Activated CD4-positive, alpha-beta T cell treated with anti-CD3 and anti-CD28 coated beads, Interleukin-2, Interleukin-6, amounts not matched to agents 100 ng/mL and 50 ng/mL, durations not matched to agents 16 hours and 8 hours (primary cell): ENCODE data around the gene NHLRC4.

Source experiments
- DNase-seq: peaks from one replicate; pipeline ENCODE4 v3.0.0-alpha.2; 2020

Gene NHLRC4, protein sequence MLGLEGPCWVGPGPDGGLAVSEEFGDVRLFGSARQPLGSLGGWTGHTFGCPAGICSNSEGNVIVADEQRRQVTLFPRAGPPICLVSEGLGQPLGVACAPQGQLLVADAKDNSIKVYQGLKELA

DNA sequence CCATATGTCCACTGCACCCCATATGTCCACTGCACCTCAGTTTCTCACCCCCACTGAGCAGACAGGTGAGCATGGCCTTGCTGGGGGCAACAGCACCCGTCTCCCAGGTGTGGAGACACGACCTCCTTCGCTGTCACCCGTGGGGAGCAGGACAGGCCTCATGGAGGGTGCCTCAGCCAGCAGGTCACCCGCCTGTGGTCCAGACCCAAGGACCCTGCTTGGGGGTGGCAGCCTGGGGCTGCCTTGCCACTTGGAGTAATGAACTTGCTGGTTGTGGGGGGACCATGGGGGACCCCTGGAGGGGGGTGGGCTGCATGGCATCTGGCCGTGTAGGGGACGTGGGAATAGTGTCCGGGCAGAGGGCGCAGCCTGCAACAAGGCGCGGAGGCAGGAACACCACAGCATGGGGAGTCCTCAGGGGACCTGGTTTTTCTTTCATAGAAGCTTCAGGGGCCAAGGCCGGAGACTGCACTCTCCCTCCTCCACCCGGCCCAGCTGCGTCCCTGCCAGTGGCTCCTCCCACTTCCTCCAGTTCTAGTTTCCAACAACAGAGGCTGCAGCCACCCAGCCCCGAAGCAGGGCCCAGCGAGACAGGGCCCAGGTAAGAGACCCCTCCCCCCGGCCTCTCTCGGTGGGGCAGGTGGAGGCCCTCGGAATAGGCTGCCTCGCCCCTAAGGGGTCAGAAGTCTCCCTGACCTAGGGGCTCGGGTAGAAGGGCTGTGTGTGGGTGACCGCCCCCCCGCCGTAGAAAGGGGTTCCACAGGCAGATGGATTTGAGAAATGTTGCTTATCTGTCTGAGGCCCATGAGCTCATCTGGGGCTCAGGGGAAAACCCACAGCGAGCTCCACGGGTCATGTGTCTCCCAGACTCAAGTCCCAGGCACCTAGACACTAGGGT lies at the start of gene NHLRC4:
NHLRC4 (plus strand) TSS at position 531 of the 898 bp plus-strand sequence. CDS start 1,043 bp downstream, outside the sequence.
- DNase-seq: peak; percentile 63

DNA sequence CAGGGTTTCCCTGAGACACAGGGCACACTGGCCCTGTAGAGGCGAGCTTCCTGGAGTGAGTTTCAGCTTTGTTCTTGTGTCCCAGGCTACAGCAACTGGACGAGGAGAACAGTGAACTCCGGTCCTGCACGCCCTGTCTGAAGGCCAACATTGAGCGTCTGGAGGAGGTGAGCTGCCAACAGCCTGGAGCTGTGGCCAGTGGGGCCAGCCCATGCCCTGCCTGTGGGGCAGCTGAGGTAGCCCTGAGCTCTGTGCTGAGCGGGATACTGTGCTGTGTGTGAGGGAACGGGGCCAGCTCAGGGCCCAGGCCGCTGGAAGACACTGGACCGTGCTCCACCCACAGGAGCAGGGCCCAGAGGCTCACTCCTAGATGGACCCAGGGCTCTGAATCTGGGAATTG lies 47.9 kb upstream of the NHLRC4 start:
- DNase-seq: no peak

DNA sequence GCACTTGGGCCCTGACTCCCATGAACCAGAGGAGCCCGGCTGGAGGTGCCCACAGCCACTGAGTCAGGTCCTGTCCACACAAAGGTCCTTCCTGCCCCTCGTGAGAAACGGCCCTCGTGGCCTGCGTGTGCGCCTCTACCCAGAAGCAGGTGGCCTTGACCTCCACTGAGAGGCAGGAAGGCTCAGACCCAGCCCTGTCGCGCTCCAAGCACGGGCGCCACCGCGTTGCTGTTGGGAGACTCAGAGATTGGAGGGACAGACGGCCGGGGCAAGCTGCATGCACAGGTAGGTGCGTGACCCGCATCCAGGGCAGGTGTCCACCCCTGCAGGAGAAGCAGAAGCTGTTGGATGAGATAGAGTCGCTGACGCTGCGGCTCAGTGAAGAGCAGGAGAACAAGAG lies 47.4 kb upstream of the NHLRC4 start:
- DNase-seq: no peak

DNA sequence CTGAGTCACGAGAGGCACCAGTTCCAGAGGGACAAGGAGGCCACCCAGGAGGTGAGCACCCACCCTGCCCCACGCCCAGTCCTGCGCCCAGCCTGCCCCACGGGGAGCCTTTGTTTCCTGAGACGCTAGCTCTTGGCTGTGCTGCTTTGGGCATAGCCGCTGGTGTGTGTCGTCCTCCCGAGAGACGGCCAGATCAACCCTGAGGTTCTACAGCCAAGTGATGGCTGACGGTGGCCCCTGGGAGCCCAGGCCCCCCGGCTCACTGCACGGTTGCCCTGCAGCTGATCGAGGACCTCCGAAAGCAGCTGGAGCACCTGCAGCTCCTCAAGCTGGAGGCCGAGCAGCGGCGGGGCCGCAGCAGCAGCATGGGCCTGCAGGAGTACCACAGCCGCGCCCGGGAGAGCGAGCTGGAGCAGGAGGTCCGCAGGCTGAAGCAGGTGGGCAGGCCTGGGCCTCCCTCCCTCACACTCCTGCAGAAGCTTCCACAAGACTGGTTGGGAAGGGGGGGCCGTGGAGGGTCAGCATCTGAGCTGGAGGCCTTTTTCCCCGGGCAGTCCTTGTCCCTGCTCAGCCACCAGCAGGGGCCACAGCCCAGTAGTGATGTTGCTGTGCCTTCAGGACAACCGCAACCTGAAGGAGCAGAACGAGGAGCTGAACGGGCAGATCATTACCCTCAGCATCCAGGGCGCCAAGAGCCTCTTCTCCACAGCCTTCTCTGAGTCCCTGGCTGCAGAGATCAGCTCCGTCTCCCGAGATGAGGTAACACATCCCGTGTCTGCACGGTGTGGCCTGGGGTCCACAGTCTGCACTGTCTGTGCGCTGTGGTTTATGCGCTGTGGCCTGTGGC lies 46.7 kb upstream of the NHLRC4 start:
- DNase-seq: no peak

DNA sequence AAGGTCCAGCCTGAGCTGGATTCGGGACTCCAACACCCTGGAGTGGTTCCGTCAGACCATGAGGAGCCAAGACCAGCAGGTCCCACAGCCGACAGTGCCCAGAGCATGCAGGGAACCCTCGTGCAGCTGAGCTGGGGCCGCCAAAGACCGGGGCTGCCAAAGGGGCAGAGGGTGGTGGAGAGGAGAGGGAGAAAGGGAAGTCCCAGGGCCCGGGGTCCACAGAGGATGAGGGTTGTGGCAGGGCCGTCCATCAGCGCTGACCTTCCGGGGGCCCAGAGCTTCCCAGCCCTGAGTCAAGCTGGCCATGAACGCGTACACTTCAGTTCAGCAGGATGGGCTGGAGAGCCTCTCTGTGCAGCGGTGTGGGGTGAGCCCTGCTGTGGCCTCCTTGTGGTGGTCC lies 46.0 kb upstream of the NHLRC4 start:
- no peak for DNase-seq

DNA sequence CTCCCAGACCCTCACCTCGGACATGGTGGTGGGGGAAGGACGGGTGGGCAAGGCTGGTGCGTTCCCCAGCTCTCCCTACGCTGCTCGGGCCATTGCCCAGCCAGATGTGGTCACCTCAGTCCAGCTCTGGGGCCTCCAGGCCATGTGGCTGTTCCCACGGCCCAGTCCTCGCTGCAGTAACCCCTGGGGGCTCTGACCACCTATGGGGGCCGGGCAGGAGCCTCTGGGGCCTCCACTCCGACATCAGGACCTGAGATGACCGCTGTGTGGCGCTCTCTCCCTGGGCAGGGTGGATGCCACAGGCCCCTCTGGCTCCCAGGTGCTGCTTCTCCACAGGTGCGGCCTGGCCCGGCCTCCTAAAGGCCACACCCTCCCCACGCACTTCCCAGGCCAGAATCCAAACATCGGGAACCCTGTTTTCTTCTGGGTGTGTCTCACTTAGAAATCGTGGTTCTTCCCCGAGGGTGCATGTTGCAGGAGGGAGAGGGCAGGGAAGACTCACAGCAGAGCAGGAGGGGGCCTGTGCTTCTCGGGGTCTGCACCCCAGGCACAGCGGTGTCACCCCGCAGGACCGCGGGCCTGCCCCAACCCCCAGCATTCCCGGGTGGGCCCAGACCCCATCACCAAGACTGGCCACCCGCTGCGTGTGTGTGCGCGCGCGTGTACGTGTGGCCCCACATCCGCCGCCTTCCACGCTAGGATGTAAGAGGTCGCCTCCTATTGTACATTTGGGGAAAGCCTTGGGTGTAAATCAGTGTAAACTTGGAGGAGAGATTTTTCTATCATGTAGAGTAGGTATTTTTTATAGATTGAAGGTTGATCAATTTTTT lies 45.2 kb upstream of the NHLRC4 start:
- DNase-seq: no peak

DNA sequence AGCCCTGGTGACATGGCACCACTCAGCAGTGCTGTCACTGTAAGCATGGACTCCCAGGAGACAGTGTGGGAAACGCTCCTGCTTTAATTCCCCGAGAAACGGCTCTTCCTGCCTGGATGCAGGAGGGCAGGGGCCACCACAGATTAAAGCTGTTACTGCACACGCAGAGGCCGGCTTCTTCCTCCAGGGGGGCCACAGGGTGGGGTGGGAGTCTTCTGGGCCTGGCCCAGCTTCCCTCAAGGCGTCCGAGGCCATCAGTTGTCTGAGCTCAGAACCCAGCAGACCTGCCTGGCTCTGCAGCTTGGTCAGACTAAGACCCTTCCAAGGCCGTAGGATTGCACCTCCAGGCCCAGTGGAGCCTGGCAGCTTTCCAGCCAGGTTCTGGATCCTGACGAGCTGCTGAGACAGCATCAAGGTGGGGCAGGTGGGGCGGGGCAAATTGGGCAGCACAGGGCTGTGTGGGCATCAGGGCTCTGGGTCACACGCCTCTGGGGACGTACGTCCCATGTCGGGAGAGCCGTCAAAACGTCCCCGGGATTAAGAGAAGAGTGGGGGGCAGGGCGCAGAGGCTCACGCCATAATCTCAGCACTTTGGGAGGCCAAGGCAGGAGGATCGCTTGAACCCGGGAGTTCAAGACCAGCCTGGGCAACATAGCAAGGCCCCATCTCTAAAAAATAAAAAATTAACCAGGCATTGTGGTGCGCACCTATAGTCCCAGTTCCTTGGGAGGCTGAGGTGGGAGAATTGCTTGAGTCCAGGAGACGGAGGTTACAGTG lies 44.3 kb upstream of the NHLRC4 start:
- no peak for DNase-seq

DNA sequence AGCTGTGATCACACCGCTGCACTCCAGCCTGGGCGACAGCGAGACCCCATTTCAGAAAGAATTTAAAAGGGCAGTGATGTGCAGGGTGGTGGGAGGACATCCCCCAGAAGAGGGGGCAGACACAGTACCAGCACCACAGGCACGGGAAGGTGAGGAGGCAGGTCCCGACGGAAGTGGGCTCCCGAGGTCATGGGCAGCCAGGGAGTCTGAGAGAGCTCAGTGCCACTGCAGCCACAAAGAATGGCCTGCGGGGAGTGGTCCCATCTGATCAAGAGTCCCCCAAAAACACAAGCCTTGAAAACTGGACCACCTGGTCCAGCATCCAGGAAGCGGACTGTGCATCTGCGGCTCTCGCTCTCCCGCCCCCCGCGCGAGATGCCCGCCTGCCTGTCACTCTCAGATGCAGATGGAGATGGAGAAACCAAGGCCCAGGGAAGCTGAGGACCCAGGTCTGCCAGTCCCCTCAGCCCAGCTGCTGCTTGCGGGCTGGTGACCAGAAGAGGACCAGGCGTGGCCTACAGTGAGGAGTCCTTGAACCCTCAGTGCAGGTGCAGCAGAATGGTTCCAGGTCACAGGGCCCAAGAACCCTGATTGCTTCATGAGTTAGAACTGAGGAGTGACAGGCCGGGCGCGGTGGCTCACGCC lies 43.6 kb upstream of the NHLRC4 start:
- no peak for DNase-seq

DNA sequence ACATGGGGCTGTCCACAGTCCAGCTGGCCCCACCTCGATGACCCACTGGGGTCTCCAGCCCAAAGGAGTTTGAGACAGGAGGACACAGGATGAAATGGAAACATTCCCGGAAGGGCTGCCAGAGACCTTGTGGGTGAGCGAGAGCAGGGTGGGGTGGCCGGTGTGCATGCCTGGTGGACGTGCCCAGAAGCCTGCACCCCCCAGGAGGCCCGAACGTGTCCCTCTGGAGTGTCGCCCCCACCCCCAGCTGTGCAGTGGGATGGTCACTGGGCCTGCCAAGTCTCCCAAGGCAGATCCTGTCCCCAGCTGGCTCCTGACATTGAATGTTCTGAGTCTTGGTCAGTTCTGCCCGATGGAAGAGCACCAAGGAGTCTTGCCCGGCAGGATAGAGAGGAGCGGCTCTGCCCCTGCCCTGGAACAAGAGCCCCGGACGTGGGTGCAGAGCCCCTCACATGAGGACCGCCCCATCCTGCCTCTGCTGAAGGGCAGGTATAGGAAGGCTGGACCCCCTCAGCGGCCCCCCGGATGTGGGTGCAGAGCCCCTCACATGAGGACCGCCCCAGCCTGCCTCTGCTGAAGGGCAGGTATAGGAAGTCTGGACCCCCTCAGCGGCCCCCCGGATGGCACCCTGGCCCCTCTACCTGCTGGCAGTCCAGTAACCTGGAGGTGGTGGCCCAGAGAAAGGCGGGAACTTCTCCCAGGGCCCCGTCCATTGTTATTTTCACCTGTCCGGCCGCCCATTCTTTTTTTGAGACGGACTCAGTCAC lies 42.3 kb upstream of the NHLRC4 start:
- DNase-seq: no peak

DNA sequence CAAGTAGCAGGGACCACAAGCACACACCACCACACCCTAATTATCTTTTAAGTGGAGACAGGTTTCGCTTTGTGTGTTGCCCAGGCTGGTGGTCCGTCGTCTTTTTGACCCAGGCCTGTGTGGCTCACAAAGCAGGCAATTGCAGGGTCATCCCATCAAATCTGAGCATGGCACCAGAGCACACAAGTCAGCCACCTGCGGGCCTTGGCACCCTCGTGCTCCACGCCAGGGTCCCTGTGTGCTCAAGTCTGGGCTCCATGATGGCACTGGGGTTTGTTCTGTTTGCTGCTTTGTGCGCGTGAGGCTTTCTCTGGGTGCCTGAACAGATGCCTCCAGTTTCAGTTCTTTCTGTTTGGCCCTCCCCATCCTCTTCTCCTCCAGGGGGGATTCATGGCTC lies 41.7 kb upstream of the NHLRC4 start:
- DNase-seq: no peak

DNA sequence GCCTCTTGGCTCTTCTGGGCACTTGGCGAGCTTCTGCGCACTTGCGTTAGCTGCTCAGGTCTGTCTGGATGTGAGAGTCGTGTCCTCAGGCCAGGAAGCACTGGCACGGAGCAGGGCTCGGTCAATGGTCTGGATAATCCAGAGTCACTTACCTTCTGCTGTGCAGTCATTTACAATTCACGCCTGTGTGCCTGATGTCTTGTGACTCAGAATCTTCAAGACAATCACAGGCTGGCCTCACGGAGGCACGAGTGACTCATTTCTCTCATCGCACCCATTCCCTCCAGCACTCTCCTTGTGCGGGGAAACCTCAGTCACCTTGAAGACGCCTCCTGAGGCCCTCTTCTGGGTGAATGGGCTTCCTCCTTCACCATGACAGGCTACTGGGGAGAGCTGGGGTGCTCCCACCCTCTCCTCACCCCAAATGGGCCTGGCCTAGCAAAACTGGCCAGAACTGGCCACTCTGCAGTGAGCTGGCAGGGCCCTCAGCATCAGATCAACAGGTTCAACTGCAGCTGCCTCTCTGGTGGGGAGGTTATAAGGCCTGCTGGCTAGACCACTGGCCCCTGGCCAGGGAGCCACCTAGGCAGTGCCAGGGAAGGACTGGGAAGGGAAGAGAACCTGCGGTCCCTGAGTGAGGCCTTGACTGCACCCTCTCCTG lies 41.2 kb upstream of the NHLRC4 start:
- peak; percentile 95 for DNase-seq

DNA sequence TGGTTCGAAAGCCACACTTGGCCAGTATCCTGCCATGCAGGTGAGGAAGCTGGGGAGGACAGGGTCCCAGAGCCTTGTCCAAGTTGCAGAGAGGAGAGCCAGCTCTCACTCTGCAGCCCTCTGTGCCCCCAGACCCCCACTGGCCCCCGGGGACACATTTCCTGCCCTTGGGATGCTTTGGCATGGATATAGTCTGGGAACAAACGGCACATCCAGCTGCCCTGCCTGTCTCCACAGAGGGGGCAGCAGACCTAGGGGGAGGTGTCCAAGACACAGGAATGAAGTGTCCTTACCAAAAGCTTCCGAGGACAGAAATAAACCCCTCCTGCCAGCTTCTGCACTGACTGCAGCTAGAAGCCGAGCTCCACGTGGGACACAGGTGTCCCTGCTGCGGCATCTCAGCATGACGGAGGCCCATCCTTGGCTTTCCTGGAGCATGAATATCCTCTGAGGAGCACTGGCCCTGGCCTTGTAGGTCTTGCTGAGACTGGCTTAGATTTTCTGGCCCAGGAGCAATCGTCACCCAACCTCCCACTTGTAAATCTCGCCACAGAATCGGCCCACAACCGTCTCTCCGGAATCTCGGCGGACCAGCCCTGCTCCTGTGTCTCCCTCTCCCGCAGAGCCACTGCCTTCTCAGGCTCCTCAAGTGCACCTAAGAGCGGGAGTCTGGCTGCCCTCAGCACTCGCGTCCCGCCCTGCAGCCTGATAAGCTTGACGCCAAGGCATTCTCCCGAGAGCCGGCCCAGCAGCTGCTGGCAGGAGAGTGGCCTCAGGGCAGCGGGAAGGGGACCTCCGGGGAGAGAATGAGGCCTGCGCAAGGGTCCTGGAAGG lies 40.4 kb upstream of the NHLRC4 start:
- peak; percentile 36 for DNase-seq

DNA sequence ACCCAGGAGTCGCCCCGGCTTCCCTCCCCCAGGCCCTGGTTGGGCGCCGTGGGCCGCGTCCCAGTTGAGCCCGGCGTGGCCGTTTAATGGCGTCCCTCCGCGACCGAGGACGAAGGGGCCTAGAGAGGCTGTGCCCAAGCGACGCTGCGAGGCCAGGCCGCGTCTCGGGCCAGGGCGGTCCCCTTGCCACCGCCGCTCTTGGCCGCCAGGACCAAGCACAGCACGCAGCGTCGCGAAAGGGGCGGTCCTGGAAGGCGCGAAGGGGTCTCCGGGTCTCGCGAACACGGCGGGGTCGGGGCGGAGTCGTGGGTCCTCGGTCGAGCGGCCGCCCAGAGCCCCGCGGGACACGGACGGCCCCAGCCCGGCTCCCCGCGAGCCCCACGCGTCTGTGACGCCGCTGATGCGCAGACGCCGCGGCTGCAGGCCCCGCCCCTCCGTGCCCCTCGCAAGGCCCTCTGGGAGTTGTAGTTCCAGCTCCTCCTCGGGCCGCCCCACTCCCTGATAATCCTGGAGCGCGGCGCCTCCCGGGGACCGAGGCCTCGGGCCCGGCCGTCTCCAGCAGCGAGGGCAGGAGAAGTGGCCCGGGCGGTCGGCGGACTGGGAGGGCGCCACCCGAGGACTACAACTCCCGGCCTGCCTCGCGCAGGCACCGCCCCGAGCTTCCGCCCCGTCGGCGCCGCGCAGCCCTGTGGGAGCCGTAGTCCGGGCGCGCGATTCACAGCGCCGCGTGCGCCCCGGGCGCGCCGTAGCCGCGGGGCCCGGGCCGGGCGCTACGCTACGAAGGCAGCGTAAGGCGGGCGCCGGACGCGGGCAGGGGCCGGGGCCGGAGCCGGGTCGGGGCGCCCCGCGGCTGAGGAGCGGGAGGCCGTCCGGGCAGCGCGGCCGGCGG lies 39.5 kb upstream of the NHLRC4 start, which contains the start of gene CAPN15:
CAPN15 (plus strand) TSS at position 698 of the 889 bp plus-strand sequence. CDS start 19,127 bp downstream, outside the sequence.
- DNase-seq: peak; percentile 90

DNA sequence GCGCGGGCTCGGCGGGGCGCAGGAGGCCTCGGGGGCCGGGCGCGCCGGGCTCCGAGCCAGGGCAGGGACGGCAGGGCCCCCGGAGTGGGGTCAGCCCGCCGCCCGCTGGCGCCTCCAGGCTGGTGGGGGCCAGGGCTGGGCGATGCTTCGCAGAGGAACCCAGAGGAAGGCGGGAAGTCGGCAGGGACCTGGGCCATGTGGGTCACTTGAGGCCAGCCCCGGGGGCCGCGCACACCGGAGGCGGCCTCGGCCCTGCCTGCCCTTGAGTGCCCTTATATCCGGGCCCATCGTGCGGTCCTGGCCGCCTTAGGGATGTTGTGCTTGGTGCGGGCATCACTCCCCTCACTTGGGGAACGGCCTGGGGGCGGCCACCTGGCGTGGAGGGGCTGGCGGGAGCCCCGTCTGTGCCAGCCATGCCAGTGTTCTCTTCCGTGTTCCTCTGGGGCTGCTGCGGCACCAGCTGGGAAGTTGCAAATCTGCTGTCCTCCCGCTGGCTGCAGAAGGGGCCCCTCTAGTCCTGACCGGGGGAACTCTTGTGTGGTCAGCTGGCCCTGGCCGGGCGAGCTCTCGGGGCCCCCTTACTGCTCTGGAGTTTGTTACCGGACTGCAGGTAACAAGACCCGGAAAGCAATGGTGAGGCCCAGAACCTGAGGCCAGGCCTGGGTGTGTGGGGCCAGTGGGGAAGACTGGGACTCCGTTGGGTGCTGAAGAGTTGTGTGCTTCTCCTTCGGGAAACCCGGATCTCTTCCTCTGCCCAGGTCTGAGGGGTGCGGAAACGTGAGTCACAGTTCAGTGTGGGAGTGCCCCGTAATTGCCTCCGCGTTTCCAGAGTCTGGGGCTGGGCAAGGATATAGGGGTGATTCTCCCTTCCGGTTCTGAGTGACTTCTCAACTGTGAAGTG lies 38.4 kb upstream of the NHLRC4 start:
- peak; percentile 64 for DNase-seq

DNA sequence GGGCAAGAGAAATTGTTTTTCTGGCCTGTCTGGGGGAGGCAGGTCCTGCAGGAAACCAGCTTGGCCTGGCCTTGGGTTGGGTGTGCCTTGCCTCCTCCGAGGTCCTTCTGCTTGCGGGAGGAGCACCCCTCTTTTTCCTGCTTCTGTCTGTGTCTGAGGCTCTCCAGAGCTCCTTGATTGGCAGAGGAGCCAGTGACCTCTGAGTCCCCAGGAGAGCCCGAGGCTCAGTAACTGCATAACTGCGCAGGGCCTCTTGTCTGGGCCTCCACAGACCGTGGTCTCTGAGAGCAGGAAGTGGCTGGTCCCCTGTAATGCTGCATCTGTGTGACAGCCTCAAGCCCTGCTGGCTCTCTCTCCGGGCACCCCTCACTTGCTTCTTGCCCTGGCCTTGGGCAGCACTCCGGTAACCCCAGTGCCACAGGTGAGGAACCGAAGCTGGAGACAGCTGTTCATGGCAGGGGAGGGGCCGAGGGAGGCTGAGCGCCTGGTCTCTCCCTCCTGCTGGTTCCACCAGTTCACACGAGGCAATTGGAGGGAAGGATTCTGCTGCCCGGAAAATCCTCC lies 37.7 kb upstream of the NHLRC4 start:
- peak; percentile 42 for DNase-seq

DNA sequence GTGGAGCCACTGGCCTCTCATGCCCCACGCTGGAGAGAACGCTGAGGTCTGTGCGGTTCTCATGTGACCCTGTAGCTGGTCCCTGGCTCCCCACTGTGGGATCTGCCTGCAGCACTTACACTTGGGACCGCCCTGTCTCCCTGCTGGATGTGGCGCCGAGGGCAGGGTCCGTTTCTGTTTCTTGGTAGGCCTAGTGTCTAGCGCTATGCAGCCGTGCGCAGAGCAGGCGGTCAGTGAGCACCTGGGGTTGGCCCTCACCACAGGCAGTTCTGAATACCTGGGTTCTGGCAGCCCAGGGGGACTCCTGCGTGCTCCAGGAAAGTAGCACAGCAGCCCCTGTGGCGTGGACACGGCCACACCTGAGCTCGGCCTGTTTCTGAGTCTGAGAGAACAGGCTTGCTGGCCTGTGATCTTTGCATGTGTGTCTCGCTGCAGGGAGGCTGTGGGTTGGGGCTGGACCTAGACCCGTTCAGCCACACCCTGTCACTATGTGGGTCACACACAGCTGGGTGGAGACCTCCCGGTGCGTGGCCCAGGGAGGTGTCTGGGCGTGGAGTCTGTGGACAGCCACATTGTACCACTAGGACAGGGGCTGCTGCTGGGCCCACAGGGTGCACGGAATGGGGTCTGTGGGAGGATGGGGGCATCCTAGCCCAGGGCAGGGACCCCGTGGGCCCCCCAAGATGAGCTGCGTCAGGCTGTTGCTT lies 36.5 kb upstream of the NHLRC4 start:
- DNase-seq: no peak
